Retinal pigment epithelial cell (primary cell): ENCODE measurements around the gene TMEM164.
A peak's percentile ranks its signal among the peaks of the same experiment; 100 is the strongest.

Experiments used
- DNase-seq: peaks from one replicate; pipeline ENCODE4 v3.0.0-alpha.2; 2010; ENCODE audit warnings: low read depth
- H3K4me3 ChIP-seq: 2 replicates; pipeline ENCODE4 v1.5.1; 2011; ENCODE audit warnings: mild to moderate bottlenecking, low read length, control low read depth, moderate library complexity
- CTCF ChIP-seq: conservative IDR thresholded peaks from 2 replicates; pipeline ENCODE4 v1.5.1; 2011; ENCODE audit warnings: low read depth, low read length, control low read depth, inconsistent platforms

Gene TMEM164

GRCh38 chrX:110204986-110205385, 202.1 kb downstream of the TMEM164 start:
- TF ChIP-seq CTCF: no peak
- DNase-seq: no peak
- H3K4me3 ChIP-seq: no peak overlapping the region

DNA sequence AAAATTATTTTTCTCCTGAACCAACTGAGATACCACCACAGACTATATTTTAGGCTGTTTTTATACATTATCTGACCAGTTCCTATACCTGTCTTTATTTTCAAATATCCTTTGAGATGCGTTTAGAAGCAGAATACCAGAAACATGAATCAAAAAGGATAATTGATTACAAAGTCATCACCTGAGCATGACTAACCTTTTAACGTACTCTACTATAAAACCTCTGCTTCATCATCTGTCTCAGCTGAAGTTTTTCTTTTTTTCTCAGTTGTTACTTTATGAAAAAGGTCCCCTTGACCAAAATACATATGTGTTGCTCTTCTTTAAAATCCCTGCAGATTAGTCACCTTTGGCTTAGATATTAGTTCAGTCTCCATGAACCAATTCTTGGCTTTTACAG, 205.2 kb downstream of the TMEM164 start:
- TF ChIP-seq CTCF: no peak
- H3K4me3 ChIP-seq: no peak overlapping the region
- DNase-seq: no peak

DNA sequence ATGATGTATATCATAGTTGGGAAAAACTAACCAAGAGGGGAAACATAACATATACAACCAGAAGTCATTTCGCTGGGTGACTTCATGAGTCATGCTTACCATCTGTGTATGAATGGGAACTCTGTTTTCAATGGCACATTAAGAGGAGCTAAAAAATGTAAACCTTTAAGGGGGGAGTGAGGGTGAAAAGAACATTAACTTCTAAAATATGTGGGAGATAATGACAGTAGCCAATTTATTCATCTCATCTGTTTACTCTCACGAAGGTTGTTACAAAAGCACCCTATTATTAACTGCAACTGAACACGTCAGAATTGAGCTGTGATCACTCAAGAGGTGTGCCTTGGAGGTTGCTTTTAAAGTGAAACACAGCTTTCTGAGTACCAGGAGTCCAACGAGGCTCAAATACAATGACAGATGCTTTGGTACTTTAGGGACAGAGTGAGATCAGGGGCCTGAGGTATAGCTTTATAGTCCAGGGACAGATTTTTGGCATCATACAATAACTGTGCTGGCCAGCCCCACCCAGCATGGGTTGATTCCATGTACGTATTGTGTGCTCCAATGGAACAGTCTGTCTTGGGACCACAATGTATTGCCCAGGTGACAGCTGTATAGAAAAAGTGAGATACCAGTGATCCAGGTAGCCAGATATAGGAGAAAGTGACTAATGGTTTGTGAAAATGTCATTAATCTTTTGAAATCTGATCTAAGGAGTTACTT, 207.7 kb downstream of the TMEM164 start:
- DNase-seq: no peak
- H3K4me3 ChIP-seq: no peak overlapping the region
- TF ChIP-seq CTCF: no peak

- DNase-seq: no peak
- no peak for TF ChIP-seq CTCF
- H3K4me3 ChIP-seq: no peak overlapping the region
These were observed 208.4 kb downstream of the TMEM164 start for GRCh38 chrX:110211340-110211739.

- peak; percentile 42 for TF ChIP-seq CTCF
- DNase-seq: no peak
- no peak overlapping the region for H3K4me3 ChIP-seq
These were observed 209.4 kb downstream of the TMEM164 start for GRCh38 chrX:110212299-110212698.

GRCh38 chrX:110213183-110213582, 210.3 kb downstream of the TMEM164 start:
- TF ChIP-seq CTCF: no peak
- H3K4me3 ChIP-seq: no peak overlapping the region
- no peak for DNase-seq

GRCh38 chrX:110214684-110215083, 211.8 kb downstream of the TMEM164 start:
- DNase-seq: no peak
- no peak for TF ChIP-seq CTCF
- H3K4me3 ChIP-seq: no peak overlapping the region
